B cell (primary cell): ENCODE measurements around the gene CHRM1. TPM values are rescaled to one million over a fixed set of nuclear protein-coding genes. Genes with fewer than 3 reads are reported as not detected.

Experiments
- ATAC-seq: fragments of 200-7000 bp; cut with Tn5 transposase; one replicate; pipeline ENCODE4 v1.10.0; 2021; ENCODE audit warnings: low read depth, mild to moderate bottlenecking, moderate number of reproducible peaks, moderate library complexity
- CTCF ChIA-PET: fragments of 350-600 bp; sonication (Branson Sonifier 250); formaldehyde crosslinking; loops from one replicate; lab custom pipeline; 2021; ENCODE audit warnings: antibody characterized with exemption, inconsistent platforms; lab: Charles Lee
- POLR2A ChIA-PET: fragments of 350-600 bp; sonication (Branson Sonifier 250); formaldehyde crosslinking; loops from one replicate; lab custom pipeline; 2021; ENCODE audit warnings: antibody characterized with exemption; lab: Charles Lee
- DNase-seq: peaks from one replicate; pipeline ENCODE4 v3.0.0; 2013
- H2AFZ ChIP-seq: 2 replicates; pipeline ENCODE4 v1.6.1; 2012; ENCODE audit warnings: mild to moderate bottlenecking, low read depth, low read length; ENCODE audit not compliant: insufficient read depth, poor library complexity, severe bottlenecking
- H3K27ac ChIP-seq, 2 donors: 1 replicate in 1 of 2; 2 replicates in 1 of 2; pipeline ENCODE4 v1.5.1; 2012 to 2013; ENCODE audit warnings: low read length in 2 of 2, mild to moderate bottlenecking in 2 of 2, moderate library complexity in 1 of 2
- H3K27me3 ChIP-seq, 4 experiments: fragments of 200-600 bp in 1 of 4; sonication (generic) in 1 of 4; replicated peaks in 1 of 4; 1 replicate in 2 of 4; 2 replicates in 2 of 4; pipeline versions ENCODE4 v1.6.1 to v1.7.0; 2013 to 2016; ENCODE audit warnings: low read length in 3 of 4, mild to moderate bottlenecking in 2 of 4, mixed read lengths in 1 of 4, moderate library complexity in 1 of 4; ENCODE audit not compliant: insufficient read depth in 4 of 4, control insufficient read depth in 3 of 4; ENCODE audit errors: control extremely low read depth in 1 of 4
- H3K36me3 ChIP-seq, 2 experiments: replicated peaks in 1 of 2; 1 replicate in 1 of 2; 2 replicates in 1 of 2; pipeline versions ENCODE4 v1.6.1 to v1.7.1; 2013; ENCODE audit warnings: low read length in 1 of 2; ENCODE audit not compliant: insufficient read depth in 2 of 2, control insufficient read depth in 1 of 2; ENCODE audit errors: control extremely low read depth in 1 of 2, extremely low read depth in 1 of 2
- H3K4me1 ChIP-seq, 2 donors: fragments of 200-600 bp in 1 of 2; sonication (generic) in 1 of 2; 1 replicate in 1 of 2; 2 replicates in 1 of 2; pipeline versions ENCODE4 v1.5.1 to v1.6.1; 2013 to 2017; ENCODE audit warnings: low read length in 2 of 2; ENCODE audit not compliant: control insufficient read depth in 2 of 2, insufficient read depth in 2 of 2
- H3K4me2 ChIP-seq: replicated peaks from 2 replicates; pipeline ENCODE3; 2012; ENCODE audit warnings: mild to moderate bottlenecking, low read depth, low read length; ENCODE audit not compliant: poor library complexity, severe bottlenecking
- H3K4me3 ChIP-seq, 5 experiments: fragments of 200-600 bp in 1 of 5; sonication (generic) in 1 of 5; 1 replicate in 3 of 5; 2 replicates in 2 of 5; pipeline versions ENCODE4 v1.5.1 to v1.7.0; 2011 to 2016; ENCODE audit warnings: low read length in 4 of 5, mild to moderate bottlenecking in 4 of 5, low read depth in 2 of 5, control low read depth in 1 of 5, moderate library complexity in 1 of 5; ENCODE audit not compliant: insufficient read depth in 1 of 5; ENCODE audit errors: control extremely low read depth in 1 of 5, extremely low read depth in 1 of 5
- H3K79me2 ChIP-seq: fragments of 200-600 bp; sonication (generic); one replicate; pipeline ENCODE4 v1.6.0; 2016; ENCODE audit warnings: low read length; ENCODE audit not compliant: control insufficient read depth, insufficient read depth
- H3K9ac ChIP-seq: fragments of 200-600 bp; sonication (generic); 2 replicates; pipeline ENCODE4 v1.6.1; 2017; ENCODE audit warnings: mild to moderate bottlenecking, low read length, moderate library complexity
- H3K9me3 ChIP-seq, 3 donors: one replicate each; pipeline versions ENCODE4 v1.6.1 to v1.7.1; 2013; ENCODE audit warnings: low read length in 2 of 3; ENCODE audit not compliant: control insufficient read depth in 2 of 3, insufficient read depth in 1 of 3; ENCODE audit errors: control extremely low read depth in 1 of 3
- H4K20me1 ChIP-seq: 2 replicates; pipeline ENCODE4 v1.6.0; 2012; ENCODE audit warnings: mild to moderate bottlenecking, low read length; ENCODE audit not compliant: insufficient read depth, control insufficient read depth, poor library complexity, severe bottlenecking
- H3K27ac Mint-ChIP-seq: one replicate; pipeline ENCODE4 v1.8.0; 2021; ENCODE audit warnings: mixed read lengths
- H3K27me3 Mint-ChIP-seq: one replicate; pipeline ENCODE4 v1.8.0; 2021; ENCODE audit warnings: mixed read lengths
- H3K4me1 Mint-ChIP-seq: one replicate; pipeline ENCODE4 v1.8.0; 2021; ENCODE audit warnings: mixed read lengths
- H3K4me3 Mint-ChIP-seq: one replicate; pipeline ENCODE4 v1.8.0; 2021; ENCODE audit warnings: mixed read lengths
- H3K9me3 Mint-ChIP-seq: one replicate; pipeline ENCODE4 v1.8.0; 2022; ENCODE audit warnings: mixed read lengths; ENCODE audit not compliant: insufficient read depth
- CTCF ChIP-seq: fragments of 200-600 bp; IDR thresholded peaks from one replicate; pipeline ENCODE4 v1.8.0; 2022; ENCODE audit warnings: antibody characterized with exemption, mild to moderate bottlenecking
- EZH2 ChIP-seq: IDR thresholded peaks from 2 replicates; pipeline ENCODE4 v1.6.1; 2012; ENCODE audit warnings: borderline replicate concordance, low read depth, mild to moderate bottlenecking, moderate library complexity, low read length; ENCODE audit not compliant: insufficient read depth, poor library complexity, severe bottlenecking
- WGBS: methylation state at CpG from one replicate; pipeline ENCODE4 v1.1.5; 2013; ENCODE audit warnings: missing lambda C conversion rate; ENCODE audit not compliant: insufficient coverage; 5-methylcytosine and 5-hydroxymethylcytosine counted together
- intact Hi-C: fragments of 100-400 bp; cut with micrococcal nuclease; formaldehyde crosslinking; loops from one replicate; pipeline ENCODE4 v1.10.0; 2022
- polyA plus RNA-seq: library from polyadenylated mRNA; depleted of rRNA; stranded (reverse); fragments of >200 nt; gene quantifications from 2 replicates; pipeline ENCODE4 v1.2.3, GENCODE V29; 2012
- total RNA-seq, 2 donors: library from RNA; stranded (reverse); fragments of 120-200 nt in 1 of 2; gene quantifications; 1 replicate in 1 of 2; 2 replicates in 1 of 2; pipeline versions ENCODE4 v1.2.3 to v1.2.4, GENCODE V29; 2013 to 2022

CHRM1 gene
- total and polyA plus RNA-seq, 2 donors (not counting 1 experiment from before 2014, with no cell fraction given), result not detected

- H3K27ac Mint-ChIP-seq, result no peak overlapping the region
- peaks cover 37% of the 10 kb centered on the region for H3K4me1 Mint-ChIP-seq
- intact Hi-C loops, result no loop called here
- Histone ChIP-seq H3K36me3 (no peaks in the 10 kb centered on the region), H3K4me3 (peak overlapping the region in 4 of 5 experiments; percentile 3 to 64 (median 32)), H3K9ac (peak overlapping the region; percentile 52), H3K27me3 (peaks cover 0 to 73% (median 41%) of the 10 kb centered on the region in 4 experiments), H3K4me2 (peak overlapping the region; percentile 88), H4K20me1 (no peaks in the 10 kb centered on the region), H3K27ac (no peak overlapping the region), H3K79me2 (no peaks in the 10 kb centered on the region), H3K4me1 (peaks cover 39 to 41% of the 10 kb centered on the region in 2 donors), H2AFZ (peak overlapping the region; percentile 62), H3K9me3 (peaks cover 0 to 28% (median 0%) of the 10 kb centered on the region in 3 donors)
- H3K27me3 Mint-ChIP-seq, result peaks cover 69% of the 10 kb centered on the region
- 2% methylated on average over 47 of the region's 52 CpGs for WGBS
- peak; percentile 74 for DNase-seq
- POLR2A ChIA-PET, result interaction anchor here (0.6 to 0.7 kb wide), 3 partner anchors 359 to 1713 kb away, joined by 3 to 10 read pairs (median 6); no protein-coding TSS in a partner anchor
- CTCF ChIA-PET, result interaction anchor here (0.6 to 1.1 kb wide), 7 partner anchors 14 to 1225 kb away, joined by 3 to 11 read pairs (median 3); partner anchors contain the start of gene HNRNPUL2
- peak overlapping the region; percentile 72 for H3K4me3 Mint-ChIP-seq
- H3K9me3 Mint-ChIP-seq, result no peaks in the 10 kb centered on the region
- TF ChIP-seq CTCF (no peak), EZH2 (no peak)
- peak; percentile 72 for ATAC-seq
These were observed 2.6 kb upstream of the CHRM1 start for GRCh38 chr11:62923601-62924411.
